ENCODE measurements around the gene XRCC3.

- TF ChIP-seq, protein P1, sequence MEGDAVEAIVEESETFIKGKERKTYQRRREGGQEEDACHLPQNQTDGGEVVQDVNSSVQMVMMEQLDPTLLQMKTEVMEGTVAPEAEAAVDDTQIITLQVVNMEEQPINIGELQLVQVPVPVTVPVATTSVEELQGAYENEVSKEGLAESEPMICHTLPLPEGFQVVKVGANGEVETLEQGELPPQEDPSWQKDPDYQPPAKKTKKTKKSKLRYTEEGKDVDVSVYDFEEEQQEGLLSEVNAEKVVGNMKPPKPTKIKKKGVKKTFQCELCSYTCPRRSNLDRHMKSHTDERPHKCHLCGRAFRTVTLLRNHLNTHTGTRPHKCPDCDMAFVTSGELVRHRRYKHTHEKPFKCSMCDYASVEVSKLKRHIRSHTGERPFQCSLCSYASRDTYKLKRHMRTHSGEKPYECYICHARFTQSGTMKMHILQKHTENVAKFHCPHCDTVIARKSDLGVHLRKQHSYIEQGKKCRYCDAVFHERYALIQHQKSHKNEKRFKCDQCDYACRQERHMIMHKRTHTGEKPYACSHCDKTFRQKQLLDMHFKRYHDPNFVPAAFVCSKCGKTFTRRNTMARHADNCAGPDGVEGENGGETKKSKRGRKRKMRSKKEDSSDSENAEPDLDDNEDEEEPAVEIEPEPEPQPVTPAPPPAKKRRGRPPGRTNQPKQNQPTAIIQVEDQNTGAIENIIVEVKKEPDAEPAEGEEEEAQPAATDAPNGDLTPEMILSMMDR (conservative IDR thresholded peaks at IDR 0.05; ENCODE audit: low read depth in 2 of 2) = no peak
- TF ChIP-seq, protein P2, sequence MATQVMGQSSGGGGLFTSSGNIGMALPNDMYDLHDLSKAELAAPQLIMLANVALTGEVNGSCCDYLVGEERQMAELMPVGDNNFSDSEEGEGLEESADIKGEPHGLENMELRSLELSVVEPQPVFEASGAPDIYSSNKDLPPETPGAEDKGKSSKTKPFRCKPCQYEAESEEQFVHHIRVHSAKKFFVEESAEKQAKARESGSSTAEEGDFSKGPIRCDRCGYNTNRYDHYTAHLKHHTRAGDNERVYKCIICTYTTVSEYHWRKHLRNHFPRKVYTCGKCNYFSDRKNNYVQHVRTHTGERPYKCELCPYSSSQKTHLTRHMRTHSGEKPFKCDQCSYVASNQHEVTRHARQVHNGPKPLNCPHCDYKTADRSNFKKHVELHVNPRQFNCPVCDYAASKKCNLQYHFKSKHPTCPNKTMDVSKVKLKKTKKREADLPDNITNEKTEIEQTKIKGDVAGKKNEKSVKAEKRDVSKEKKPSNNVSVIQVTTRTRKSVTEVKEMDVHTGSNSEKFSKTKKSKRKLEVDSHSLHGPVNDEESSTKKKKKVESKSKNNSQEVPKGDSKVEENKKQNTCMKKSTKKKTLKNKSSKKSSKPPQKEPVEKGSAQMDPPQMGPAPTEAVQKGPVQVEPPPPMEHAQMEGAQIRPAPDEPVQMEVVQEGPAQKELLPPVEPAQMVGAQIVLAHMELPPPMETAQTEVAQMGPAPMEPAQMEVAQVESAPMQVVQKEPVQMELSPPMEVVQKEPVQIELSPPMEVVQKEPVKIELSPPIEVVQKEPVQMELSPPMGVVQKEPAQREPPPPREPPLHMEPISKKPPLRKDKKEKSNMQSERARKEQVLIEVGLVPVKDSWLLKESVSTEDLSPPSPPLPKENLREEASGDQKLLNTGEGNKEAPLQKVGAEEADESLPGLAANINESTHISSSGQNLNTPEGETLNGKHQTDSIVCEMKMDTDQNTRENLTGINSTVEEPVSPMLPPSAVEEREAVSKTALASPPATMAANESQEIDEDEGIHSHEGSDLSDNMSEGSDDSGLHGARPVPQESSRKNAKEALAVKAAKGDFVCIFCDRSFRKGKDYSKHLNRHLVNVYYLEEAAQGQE (IDR thresholded peaks at IDR 0.05; ENCODE audit: unreplicated experiment) = no peak
- TF ChIP-seq CREB1 (CRISPR knock-in tag; IDR thresholded peaks at IDR 0.05; ENCODE audit: low read depth) (no peak), EZH2 (IDR thresholded peaks at IDR 0.05; ENCODE audit: low read depth, unreplicated experiment) (no peak), POLR2AphosphoS5 (IDR thresholded peaks at IDR 0.05; ENCODE audit: low read depth) (no peak), EZH2phosphoT487 (IDR thresholded peaks at IDR 0.05; ENCODE audit: unreplicated experiment) (no peak), ZNF331 (CRISPR knock-in tag; IDR thresholded peaks at IDR 0.05; ENCODE audit: low read depth) (no peak), ZNF114 (CRISPR knock-in tag; IDR thresholded peaks at IDR 0.05) (no peak), STAT1 (IDR thresholded peaks at IDR 0.05; ENCODE audit: unreplicated experiment) (no peak)
Observed at GRCh38 chr14:103763730-103764488, 48.7 kb upstream of the XRCC3 start.

Data from GM23338 (cell line).